GM19025 (cell line): ENCODE measurements around the gene MTCL1.

Source experiments
- ATAC-seq: cut with Tn5 transposase; IDR thresholded peaks from one replicate; pipeline ENCODE4 v1.9.1; 2021; ENCODE audit warnings: mild to moderate bottlenecking, low read depth, moderate library complexity; ENCODE audit not compliant: unreplicated experiment

MTCL1 gene

GRCh38 chr18:8709248-8710059, 4.1 kb downstream of the MTCL1 start:
- ATAC-seq: no peak

DNA sequence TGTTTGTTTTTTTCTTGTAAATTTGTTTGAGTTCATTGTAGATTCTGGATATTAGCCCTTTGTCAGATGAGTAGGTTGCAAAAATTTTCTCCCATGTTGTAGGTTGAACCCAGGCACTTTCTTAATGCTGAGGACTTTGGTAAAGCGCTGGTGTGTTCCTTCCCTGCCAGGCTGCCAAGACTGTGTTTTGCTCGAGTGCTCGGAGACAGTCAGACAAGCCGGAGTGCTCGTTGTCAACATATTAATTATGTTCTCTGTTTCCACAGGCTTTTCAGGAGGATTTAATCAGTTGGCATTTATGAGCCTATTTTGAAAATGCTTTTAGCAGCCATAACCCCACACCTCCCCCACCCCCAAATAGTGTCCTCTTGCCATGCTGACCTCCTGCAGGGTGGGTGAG, 6.4 kb downstream of the MTCL1 start:
- no peak for ATAC-seq

DNA sequence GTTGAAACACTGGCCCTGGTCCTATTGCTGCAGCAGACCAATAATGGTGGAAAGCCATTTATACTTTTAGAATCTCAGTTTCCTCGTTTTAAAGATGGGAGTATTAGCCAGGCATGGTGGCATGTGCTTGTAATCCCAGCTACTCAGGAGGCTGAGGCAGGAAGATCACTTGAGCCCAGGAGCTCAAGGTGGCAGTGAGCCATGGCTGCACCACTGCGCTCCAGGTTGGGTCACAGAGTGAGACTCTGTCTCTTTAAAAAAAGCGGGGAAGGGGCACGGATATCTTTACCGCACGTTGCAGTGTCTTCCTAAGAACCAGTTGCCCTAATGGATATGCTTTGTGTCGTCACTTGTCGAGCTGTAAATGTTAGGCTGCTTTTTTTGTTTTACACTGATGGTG, 8.3 kb downstream of the MTCL1 start:
- no peak for ATAC-seq

DNA sequence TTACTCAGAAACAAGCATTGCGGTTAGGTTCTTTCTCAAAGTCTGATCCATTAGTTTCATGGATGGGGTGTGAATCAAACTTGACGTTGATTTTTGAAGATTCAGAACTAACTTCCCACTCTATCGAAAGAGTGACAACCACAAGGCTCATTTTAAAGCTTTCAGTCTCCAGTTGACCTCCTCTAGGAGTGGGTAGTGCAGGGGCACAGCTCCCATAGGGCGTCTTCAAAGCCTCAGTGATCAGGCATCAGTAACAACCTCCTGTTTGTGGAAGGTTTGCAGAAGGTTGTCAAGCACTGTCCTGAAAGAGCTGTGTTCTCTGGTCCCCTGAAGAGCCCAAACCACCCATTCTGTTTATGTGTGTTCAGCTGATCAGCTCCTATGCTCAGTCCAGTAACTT, 10.2 kb downstream of the MTCL1 start:
- no peak for ATAC-seq

DNA sequence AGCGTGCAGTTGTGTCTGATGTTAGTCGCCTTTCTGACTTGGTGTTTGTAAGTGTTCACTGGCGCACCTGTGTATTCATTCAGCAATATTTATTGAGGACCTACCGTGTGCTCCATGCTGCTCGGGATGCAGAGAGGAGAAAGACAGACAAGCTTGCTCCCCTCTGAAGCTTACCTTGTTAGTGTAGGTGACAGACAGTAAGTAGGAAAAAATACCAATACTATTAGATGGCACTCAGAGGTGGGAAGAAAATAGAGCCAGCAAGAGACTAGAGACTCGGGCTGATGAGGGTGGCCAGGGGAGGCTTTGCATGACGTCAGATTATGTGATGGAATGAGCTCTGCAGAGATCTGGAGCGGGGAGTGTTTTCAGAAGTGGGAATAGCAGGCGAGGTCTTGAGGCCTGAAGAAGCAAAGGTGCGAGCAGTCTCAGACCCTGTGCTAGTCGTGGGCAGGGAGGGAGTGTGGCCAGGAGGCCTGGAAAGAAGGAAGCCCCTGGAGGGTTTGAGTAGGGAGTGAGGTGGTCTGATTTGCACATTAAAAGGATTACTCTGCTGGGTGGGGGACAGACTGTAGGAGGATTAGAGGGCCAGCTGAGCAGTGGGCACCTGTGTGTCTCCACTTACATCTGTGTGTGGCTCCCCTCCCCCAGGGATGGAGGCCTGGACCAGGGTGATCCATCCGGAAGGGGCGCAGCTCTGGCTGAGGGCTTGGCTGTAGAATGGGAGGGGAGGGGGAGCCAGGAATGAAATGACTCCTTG, 11.8 kb downstream of the MTCL1 start:
- no peak for ATAC-seq

GRCh38 chr18:8718401-8718913, 13.1 kb downstream of the MTCL1 start:
- no peak for ATAC-seq

DNA sequence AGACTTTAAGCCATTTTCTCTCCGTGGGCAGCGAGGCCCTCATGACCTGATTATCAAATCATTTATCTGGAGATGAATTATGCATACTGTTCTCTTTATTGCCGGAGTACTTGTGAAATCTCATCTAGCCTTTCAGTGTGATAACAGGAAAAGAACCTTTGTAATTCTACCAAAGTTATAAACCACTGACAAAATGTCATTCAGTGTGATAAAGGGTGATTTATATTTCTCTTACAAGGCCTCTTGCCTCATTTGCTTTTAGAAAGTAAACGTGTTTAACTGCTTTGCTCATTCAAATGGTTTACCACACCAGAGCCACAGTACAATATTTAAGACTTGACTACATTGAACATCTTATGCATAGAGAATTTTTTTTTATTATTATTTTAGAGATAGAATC, 13.8 kb downstream of the MTCL1 start:
- no peak for ATAC-seq

- ATAC-seq: no peak
These were observed 14.8 kb downstream of the MTCL1 start for GRCh38 chr18:8720141-8720540.

DNA sequence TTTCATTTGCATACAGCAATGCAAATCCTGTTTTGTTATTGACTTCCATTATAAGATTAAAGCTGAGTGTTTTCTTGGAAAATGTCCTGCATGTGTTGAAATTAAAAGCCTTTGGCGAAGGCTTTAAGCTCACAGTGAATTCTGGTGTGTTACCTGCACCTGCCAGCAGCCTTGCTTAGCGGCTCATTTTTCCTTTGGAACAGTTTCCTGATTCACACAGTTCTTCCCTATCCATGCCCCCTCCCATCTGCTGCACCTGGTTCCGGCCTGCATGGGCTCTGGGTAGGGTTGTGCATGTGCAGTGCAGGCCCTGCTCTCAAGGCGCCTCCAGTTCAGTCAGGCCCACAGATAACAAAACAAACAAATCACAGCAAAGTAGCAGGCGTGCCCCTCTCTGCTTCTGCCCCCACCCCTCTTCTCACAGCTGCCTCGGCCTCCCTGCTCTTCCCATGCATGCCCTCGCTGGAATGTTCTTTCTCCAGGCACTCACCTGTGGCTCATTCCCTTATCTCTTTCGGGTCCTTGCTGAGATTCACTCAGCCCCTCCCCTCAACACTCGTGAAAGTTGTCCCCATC, 15.8 kb downstream of the MTCL1 start:
- no peak for ATAC-seq

DNA sequence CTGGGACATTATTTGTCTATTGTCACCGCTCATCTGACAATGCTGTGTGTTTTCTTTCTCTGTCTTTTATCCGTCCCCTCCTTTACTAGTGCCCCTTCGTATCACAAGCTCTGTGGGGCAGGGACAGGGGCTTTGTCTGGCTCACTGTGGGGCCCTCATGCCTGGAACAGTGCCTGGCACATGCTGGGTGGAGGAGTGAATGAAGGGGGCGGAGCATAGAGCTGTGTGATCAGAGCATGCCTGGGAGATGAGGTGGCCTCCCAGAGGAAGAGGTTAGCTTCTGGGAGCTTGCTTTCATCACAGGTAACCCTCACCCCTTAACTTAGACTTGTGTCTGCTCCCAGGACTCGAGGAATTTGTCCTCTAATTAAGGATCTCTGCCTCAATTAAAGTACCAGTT, 16.4 kb downstream of the MTCL1 start:
- ATAC-seq: no peak

GRCh38 chr18:8722946-8723820, 17.8 kb downstream of the MTCL1 start:
- ATAC-seq: no peak

DNA sequence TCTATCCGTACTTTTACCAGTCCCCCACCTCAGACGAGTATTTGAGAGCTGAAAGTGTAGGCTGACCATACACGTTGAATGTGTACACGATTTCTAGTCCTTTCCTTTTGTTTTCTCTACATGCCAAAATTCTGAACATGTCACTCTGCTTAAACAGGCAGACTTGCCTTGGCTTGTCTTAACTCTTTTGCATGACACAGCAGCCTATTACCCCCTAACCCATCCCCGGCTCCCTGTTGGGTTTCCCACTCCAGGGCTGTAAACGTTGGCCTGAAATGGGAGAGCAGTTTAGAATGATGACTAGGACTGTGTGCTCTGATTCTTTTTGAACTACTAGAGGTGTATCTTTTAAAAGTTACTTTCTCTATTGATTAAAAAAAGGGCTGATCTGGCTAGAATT, 19.1 kb downstream of the MTCL1 start:
- ATAC-seq: no peak

- no peak for ATAC-seq
These were observed 20.9 kb downstream of the MTCL1 start for GRCh38 chr18:8726281-8726680.

DNA sequence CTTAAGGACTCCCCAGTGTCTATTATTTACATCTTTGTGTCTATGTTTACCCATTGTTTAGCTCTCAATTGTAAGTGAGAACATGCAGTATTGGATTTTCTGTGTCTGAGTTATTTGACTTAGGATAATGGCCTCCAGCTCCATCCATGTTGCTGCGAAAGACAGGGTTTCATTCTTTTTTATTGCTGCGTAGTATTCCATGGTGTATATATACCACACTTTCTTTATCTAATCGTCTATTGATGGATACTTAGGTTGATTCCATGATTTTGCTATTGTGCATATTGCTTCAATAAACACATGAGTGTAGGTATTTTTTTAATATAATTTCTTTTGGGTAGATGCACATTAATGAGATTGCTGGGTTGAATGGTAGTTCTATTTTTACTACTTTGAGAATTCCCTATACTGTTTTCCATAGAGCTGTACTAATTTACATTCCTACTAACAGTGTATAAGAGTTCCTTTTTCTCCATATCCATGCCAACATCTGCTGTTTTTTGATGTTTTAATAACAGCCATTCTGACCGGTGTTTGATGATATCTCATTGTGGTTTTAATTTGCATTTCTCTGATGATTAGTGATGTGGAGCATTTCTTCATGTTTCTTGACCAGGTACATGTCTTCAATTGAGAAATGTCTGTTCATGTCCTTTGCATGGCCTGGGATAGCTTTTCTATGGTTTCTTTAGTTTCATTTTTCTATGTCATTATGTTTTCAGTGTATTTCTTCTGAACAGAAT, 21.8 kb downstream of the MTCL1 start:
- no peak for ATAC-seq

DNA sequence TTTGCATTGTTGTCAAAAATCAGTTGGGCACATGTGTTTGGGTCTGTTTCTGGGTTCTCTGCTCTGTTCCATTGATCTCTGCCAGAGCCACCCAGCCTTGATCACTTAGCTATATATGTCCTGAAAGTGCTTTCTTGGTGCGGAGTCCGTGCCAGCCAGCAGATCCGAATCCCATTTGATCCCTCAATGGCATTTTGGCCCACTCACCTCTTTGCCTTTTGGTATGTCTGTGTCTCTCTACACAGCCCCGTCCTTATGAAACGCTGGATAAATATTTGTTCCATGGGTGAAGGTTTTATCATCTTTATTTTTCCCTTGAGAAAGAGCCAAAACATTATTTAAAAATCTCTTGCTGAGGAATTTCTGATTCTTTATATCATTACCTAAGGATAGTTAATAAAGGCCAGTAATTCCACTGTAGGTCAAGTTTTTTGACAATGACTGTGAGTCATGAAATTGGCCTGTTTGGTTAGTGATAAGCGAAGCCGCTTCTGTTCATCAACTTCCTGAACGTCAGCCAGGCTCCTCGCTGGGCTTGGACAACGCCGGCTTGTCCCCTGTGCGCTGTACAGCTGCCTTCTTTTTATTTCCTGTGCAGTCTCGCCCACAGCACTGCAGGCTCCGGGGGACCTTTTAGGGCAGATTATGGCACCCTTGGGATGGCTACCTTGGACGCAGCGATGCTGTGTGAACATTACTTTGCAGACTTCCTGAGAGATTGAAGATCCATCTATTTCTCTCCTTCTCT, 24.9 kb downstream of the MTCL1 start:
- ATAC-seq: no peak

DNA sequence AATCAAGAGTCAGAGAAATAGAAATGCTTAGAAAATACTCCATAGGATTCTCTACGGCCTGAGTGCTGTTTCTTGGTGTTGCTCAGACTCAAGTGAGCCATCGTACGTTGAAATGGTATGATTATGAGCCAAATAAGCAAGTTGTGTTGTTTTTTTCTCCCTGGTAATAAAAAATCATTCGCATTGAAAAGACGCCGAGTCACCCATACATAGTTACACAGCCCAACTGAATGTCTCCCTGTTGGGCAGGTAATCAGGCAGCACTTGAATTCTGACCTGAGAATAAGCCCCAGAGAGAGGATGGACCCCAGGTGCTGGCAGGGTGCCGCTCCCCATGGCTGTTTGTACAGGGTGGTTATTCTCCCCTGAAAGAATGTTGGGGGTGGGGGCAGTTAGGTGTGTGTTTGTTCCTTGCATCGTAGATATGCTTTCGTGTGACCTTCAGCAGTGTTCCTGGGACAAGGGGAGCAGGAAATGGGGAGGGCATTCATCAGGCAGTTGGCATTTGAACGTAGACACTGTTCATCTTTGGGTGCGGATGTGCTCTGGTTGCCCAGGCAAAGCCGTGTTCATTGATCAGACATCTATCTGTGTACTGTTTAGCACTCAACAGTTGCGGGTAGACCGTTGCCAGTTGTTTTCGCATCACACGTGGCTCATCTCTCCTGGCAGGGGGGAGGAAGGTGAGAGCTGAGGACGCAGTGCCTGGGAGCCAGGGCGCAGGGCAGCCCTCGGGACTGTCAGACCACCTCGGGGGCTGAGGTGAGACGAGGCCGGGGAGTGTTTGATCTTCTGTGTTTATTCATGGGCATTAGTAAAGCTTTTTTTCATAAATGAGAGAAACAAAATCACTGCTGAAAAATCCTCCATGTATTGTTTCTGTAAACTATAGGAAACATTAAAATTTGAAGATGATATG, 27.3 kb downstream of the MTCL1 start:
- no peak for ATAC-seq

DNA sequence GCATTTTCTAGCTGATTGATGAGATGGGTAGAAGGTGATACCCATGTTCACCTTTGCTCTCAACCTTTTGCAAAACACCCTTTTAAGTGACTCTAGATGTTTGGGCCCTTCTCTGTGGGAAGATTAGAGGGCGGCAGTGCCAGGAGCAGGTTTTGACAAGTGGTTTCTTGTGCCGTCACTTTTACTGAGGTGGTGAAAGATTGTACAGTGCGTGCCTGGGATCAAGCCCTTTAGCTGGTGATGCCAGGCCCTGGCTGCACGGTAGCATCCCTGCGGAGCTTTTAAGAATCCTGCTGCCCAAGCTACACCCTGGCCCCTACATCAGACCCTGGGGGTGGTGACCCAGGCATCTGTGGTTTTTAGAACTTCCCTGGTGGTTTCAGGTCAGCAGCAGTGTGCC, 29.1 kb downstream of the MTCL1 start:
- no peak for ATAC-seq

GRCh38 chr18:8735274-8735673, 29.9 kb downstream of the MTCL1 start:
- no peak for ATAC-seq
